IPS DF 4.7 (cell line): ENCODE results near the gene TMEM61.
"Not testable (repeated sequence)": the region's sequence is repeated elsewhere in the genome, so short reads cannot be mapped to it uniquely, and the experiment has no call there.

Source experiments
- DNase-seq: peaks from one replicate; pipeline ENCODE4 v3.0.0-alpha.2; 2013; ENCODE audit warnings: low spot score; ENCODE audit errors: extremely low read depth

The TMEM61 gene

DNA sequence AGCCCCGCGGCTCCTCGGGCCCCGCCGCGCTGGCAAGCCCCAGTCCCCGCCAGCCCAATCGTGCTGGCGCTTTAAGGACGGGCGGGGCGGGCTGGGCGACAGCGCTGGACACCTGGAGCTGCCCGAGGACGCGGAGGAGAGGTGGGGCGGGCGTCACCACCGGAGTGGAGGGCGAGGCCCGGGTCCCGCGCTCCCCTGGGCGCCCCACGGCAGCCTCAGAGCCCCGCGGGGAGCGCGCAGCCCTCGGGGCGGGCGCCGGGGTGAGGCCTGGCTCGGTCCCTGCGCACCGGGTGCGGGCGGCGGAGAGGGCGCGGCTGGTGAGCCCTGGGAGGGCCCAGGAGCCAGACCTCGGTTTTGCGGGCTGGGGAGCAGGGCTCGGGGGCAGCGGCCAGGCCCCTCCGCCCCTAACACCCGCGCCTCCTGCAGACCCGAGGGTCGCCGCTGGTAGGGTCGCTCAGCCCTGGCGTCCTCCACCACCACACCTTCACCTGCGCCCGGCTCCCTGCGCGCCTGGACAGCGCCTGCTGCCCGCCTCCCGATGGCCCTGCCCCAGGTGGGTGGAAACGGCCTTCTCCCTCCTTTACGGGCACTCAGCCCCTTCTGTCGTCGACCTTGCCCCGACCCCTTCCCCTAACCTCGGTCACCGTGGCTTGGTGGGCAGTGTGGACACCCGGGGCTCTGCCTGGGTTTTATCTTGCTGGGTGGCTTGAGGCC, at the start of gene TMEM61:
TMEM61 (plus strand) TSS at position 101 of the 714 bp plus-strand sequence; CDS start at position 539, 438 bp downstream.
- no peak for DNase-seq

DNA sequence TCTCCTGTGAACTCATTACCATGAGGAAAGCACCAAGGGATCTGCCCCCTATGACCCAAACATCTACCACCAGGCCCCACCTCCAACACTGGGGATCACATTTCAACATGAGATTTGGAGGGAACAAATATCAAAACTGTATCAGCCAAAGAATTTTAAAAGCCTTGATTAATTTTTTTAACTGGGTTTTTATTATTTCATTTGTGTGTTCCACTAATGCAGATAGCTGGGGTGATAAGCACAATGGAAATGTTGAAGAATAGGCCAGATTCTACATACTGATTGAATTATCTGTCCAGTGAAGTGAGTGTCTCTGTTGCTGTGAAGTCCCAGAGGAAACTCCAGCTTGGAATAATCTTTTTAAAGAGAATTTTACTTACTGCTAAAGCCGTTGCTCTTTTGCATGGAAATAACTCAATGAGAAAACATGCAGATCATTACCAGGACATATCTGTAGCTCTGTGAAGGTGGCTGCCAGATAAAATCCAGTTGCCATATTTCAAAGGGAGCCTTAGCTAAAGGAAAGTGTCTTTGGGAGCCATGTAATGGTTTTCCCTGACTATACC, 49.1 kb upstream of the TMEM61 start:
- DNase-seq, result no peak

DNA sequence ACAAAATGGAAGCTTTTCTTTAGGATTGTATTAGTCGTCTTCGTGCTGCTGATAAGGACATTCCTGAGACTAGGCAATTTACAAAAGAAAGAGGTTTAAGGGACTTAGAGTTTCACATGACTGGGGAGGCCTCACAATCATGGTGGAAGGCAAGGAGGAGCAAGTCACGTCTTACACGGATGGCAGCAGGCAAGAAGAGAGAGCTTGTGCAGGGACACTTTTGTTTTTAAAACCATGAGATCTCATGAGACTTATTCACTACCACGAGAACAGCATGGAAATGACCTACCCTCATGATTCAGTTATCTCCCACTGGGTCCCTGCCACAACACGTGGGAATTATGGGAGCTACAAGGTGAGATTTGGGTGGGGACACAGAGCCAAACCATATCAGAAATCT, 46.3 kb upstream of the TMEM61 start:
- not testable (repeated sequence) for DNase-seq

DNA sequence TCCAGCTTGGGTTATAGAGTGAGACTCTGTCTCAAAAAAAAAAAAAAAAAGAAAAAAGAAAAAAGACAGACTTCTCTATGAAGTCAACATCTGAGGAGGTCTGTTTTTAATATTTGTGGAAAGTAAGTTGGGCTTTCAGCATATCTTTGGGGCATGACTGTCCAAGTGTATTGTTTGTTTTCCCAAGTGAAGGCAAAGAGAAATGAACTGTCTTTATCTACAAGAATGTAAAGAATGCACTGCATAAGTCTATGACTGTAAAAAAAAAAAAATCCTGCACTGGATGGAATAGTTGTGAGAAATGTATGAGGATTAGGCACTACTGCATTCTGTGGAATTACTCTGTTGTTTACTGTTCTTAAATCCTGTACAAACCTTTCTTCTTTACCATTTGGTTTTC, 45.6 kb upstream of the TMEM61 start:
- DNase-seq, result no peak

DNA sequence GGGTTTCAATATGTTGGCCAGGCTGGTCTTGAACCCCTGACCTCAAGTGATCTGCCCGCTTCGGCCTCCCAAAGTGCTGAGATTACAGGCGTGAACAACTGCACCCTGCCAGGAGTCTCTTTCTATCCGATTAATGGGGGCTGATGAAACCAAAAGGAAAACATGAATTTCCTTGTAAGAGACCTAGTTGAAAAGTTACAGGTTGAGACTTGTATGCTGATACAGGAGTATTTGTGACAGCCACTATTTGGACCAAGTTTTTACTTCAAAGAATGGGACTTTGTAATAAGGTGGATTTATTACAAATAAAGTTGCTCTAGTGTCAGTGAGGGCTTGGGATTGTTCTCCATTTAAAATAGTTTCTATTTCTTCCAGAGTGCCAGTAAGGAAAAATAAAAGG, 43.6 kb upstream of the TMEM61 start:
- no peak for DNase-seq

DNA sequence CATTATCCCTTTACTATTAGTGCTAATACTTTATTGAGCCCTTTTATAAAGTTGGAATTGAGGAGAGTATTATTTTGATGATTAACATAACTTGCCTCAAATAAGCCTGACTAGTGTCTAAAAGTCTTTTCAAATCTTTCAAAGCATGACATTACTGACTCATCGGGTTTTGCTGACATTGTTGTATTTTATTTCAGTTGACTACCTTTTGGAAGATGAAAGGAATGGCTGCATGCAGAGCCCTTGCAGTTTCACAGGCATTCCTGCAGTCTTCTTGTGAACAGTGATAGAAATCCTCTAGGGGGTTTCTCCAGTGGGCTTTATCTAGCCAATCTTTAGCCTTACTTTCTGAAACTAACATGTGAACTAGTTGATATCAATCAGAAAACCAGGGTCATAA, 43.0 kb upstream of the TMEM61 start:
- DNase-seq, result no peak

DNA sequence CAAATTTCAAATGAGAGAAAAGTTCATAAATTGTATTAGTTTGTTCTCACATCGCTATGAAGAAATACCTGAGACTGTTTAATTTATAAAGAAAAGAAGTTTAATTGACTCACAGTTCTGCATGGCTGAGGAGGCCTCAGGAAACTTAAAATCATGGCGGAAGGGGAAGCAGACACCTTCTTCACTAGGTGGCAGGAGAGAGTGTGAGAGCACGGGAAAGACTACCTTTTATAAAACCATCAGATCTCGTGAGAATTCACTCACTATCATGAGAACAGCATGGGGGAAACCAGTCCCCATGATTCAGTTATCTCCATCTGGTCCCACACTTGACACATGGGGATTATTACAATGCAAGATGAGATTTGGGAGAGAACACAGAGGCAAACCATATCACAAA, 41.5 kb upstream of the TMEM61 start:
- not testable (repeated sequence) for DNase-seq

DNA sequence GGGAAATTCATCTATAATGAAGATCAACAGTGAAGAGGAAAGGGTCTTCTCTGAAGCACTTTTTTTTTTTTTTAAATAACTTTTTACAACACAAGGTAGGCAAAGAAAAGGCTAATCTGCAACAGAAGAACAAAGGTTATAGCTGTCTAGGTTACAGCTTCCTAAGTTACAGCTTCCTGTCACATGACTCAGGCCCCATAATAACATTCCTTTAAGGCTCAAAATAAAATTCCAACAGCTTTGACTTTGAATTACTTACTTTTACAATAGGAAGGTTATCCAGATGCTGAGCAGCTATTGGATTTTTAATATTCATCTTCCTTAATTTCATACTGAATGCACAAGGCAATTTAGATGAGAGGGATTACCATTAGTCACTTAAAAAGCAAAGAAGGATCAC, 40.4 kb upstream of the TMEM61 start:
- DNase-seq, result no peak

DNA sequence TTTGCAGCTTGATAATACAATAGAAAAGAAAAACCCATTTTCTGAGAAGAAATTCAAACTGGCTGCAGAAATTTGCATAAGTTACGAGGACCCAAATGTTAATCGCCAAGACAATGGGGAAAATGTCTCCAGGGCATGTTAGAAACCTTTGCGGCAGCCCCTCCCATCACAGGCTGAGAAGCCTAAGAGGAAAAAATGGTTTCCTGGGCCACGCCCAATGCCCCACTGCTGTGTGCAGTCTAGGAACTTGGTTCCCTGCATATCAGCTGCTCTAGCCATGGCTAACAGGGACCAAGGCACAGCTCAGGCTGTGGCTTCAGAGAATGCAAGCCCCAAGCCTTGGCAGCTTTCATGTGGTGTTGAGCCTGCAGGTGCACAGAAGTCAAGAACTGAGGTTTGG, 37.5 kb upstream of the TMEM61 start:
- DNase-seq, result no peak

DNA sequence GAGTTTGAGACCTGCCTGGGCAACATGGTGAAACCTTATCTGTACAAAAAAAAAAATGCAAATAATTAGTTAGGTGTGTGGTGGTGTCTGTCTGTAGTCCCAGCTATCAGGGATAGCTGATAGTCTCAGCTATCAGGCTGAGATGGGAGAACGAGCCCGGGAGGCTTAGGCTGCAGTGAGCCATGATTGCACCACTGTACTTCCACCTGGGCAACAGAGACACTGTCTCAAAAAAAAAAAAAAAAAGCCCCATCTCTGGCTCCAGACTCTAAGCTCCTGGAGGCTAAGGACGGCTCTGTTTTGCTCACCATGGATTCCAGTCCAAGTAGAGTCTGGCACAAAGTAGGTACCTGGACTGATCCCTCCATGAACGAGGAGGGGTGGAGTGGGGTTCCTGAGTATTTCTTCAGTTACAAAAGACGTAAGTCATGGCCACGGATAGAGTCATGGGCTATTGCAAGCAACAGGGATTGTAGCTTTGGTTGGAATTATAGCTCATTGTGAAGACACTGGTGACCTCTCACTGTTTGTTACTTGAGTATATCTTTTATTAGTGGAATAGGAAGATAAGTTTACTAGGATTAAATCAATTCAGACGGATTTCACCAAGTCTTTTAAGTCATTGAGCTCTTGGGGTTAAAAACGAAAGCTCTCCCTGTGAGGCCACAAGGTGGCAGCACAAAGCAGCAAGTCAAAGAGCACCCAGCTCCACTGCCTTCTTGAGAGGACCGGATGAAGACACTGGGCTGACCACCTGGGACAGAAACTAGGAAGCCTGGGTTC, 35.6 kb upstream of the TMEM61 start:
- DNase-seq, result peak; percentile 80

DNA sequence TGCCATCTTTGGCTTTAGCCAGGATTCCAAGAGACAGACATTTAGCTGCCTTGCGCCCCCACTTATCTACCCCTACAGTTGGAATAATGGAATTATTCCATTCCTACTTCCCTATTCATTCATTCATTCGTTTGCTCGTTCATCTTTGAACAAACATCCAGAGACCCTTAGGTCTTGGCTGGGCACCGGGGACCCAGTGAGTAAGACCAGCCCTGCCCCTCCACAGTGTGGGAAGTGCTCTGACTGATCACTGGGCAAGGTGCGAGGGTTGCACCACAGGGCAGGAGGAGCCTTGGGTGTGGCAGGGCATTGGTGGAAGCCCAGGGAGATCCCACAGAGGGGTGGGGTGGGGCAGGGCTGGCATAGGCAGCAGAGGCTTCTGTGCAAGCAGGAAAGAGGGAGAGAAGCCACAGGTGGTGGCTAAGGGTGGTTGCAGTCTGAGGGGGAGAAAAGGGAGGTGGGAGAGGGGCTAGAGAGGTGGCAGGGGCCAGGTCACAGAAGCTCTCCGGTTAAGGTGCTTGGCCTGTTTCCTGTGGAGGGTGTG, 35.0 kb upstream of the TMEM61 start:
- DNase-seq, result no peak

DNA sequence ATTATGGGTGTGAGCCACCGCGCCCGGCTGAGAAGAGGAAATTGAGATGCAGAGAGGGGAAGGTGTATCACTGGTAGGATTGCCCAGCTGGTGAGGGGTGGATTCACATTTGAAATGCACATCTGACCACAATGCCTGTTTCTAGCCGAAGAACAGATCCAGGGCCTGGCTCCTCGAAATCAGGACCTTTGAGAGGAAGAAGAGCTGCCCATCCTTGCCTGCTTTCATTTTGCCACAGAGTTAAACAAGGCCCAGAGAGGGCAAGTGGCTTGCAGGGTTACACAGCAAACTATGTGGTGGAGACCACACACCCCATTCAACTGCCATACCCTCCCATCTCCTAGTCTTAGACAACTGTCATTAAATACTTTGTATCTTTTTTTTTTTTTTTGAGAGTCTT, 32.9 kb upstream of the TMEM61 start:
- DNase-seq, result no peak

DNA sequence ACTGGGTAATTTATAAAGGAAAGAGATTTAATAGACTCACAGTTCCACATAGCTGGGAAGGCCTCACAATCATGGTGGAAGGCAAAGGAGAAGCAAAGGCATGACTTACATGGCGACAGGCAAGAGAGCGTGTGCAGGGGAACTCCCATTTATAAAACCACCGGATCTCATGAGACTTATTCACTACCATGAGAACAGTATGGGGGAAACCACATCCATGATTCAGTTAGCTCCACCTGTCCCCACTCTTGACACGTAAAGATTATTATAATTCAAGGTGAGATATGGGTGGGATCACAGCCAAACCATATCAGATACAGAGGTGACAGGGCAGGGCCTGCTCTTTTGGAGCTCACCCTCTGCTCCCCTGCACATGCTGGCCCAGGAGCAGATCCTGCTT, 31.4 kb upstream of the TMEM61 start:
- no peak for DNase-seq

DNA sequence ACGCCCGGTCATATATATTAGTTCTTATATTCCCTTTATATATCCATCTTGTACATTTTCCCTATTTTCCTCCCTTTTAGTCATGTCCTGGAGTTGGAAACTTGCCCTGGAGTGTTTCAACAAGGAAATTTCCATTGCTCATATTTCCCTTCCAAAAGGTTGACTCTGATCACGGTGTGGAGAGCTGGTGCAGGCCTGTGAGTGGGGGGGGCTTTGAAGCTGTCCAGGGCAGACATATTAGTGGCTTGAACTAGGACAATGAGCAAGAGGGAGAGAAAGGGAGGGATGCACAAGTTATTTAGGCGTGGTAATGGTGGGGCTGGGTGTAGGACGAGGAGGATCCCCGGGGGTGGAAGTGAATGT, 30.4 kb upstream of the TMEM61 start:
- no peak for DNase-seq

DNA sequence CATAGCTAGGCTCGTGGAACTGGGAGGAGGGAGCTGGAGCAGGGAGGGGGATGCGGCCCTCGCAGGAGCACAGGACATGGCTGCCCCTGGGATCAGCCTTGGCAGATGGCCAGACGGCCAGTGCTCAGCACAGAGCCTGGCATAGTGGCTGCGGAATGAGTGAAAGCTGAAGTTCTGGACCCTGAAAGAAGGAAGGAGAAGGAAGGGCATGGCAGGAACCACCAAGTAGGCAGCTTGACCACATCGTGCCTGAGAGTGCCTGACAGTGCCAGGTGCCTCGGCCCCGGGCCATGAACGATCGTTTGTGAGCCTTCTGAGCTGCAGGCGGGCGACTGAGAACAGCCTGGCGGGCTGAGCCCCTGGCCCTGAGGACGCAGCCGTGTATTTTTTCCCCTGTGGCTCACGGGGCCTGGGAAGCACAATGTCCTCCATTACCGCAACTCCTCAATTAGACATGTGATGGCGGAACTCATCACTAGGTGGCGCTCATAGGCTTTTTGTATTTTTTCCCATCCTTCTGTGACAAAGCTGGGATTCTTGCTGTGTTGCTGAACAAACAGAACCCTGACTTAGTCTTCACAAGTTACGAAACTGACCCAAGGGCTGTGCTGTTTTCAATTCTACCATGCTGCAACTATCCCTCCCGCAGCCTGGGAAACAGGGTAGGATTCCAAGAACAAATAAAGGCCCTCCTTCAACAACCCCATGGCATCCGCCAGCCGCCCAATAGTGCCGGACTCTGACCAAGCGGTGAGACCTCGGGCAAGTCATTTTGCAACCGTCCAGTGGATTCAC, 29.9 kb upstream of the TMEM61 start:
- DNase-seq, result peak; percentile 91

DNA sequence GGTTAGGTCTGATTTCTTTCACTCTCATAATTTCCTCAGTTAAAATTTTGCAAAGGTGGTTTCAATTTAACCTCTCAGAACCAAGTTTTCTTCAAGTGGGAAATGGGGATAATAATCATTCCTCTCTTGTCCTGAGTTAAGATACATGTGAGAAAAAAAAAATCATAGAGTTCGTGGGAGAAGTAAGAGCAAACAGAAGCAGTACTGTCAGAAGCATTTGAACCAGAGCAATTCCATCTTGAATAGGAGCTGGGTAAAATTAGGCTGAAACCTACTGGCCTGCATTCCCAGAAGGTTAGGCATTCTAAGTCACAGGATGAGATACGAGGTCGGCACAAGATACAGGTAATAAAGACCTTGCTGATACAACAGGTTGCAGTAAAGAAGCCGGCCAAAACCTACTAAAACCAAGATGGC, 28.6 kb upstream of the TMEM61 start:
- no peak for DNase-seq

DNA sequence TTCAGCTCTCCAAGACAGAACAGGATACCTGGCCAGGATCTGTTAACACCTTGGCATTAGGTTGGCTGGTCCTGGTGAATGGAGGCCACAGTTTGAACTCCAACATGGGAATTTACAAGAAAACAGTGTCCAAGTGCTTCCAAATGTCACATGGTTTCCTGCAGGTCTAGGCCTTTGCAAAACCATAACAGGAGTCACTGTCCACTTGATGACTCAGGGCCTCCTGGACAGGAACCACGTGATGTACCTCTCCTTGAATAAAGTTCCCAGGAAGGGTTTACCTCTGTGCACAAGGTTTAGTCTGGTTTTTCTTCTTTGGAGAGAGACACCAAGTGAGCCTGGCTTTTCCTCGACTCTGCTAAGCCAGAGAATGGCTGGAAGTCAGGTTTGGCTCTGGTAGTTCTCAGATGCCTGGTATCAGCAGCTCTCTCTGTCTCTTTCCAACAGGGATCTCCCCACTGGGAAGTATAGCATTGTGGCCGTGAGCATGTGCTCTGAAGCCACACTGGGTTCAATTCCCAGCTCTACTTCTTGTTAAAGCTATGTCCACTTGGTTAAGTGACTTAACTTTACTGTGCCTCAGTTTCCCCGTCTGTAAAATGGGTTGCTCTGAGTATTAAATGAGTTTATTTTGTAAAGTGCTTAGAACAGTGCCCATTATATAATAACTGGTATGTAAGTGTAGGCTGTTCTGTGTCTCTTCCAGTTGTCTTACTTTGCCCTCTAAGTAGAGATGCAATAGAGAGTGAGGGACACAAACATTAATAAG, 27.3 kb upstream of the TMEM61 start:
- DNase-seq, result no peak

DNA sequence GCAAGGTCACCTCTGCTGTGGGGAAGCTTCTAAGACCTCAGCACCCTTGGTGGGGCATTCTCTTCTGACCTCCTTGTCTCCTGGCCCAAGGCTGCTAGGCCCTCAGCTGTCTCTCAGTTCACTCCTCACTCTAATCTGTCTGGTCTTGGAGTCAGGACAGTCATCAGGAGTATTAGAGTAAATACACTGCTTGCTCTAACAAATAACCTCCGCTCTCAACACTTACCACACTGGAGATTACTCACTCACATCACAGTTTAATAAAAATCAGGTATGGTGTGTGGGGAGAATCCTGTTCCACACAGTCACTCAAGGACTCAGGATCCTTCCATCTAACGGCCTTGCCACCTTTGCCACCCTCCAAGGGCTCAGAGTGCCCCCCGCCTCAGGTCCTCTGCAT, 26.6 kb upstream of the TMEM61 start:
- DNase-seq, result no peak

DNA sequence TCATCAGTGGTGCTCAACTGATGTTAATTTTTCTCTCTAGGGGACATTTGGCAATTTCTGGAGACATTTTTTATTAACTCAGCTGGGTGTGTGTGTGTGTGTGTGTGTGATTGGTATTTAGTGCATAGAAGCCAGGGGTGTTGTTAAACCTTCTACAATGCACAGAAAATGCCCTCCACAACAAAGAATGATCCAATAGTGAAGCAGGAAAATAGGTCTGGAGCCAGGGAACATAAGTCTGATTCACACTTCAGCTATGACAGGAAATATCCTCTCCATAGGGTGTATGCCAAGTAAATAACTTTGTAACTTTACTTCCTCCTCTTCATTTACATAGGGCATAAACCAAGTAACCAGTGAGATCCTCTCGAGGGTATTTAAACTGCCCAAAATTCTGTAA, 25.1 kb upstream of the TMEM61 start:
- DNase-seq, result no peak

DNA sequence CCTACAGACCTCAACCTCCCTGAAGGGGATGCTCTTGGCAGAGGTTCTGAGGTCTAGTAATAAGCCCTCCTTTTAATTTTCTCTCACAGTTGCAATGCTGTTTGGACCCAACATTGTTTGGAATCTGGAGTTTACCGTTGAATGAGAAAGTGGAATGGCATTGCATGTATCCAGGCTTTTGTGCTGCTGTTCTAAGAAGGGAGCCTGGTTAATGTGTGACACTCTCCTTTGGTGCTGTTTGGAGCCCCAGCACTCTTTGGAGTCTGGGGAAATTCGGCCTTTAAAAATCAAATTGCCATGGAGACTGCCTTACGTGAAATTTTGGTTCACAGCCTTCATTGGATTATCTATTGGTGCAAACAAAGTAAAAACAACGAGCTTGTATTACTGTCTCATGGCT, 23.7 kb upstream of the TMEM61 start:
- no peak for DNase-seq

DNA sequence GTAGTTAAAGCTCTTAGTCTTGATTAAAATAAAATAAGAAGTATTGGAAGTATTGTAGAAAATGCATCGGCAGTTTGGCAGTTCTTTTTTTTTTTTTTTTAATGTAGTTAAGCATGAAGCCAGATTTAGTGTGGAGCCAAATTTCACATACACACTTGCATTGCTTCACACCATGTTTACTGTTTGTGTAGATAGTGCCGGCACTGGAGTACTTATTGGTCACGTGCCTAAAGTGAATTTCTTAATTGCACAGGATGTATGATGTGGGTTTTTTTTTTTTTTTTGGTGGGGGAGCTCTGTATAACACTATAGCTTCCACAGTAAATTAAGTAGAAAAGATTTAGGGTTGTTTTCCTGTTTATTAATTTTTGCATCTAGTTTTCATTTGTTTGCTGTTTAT, 21.2 kb upstream of the TMEM61 start:
- DNase-seq, result no peak
